GM08714 (cell line): ENCODE results near the gene ATP1A3.
"Not testable (repeated sequence)": the region's sequence is repeated elsewhere in the genome, so short reads cannot be mapped to it uniquely, and the experiment has no call there.

Experiments used
- H3K4me3 ChIP-seq: fragments of 200-500 bp; sonication (Bioruptor generic); 2 replicates; pipeline ENCODE4 v1.5.1; 2014; ENCODE audit warnings: mild to moderate bottlenecking, low read length, inconsistent platforms
- ZNF274 ChIP-seq: IDR thresholded peaks from 2 replicates; pipeline ENCODE4 v1.6.1; 2012; ENCODE audit warnings: mild to moderate bottlenecking, low read depth, low read length

Gene ATP1A3

GRCh38 chr19:42023121-42023942 lies 29.3 kb upstream of the ATP1A3 start:
- no peak for TF ChIP-seq ZNF274
- H3K4me3 ChIP-seq = no peak overlapping the region

GRCh38 chr19:42022616-42023015 lies 28.6 kb upstream of the ATP1A3 start:
- H3K4me3 ChIP-seq = no peak overlapping the region
- no peak for TF ChIP-seq ZNF274

GRCh38 chr19:42021185-42021584 lies 27.2 kb upstream of the ATP1A3 start:
- H3K4me3 ChIP-seq = no peak overlapping the region
- TF ChIP-seq ZNF274 = no peak

- no peak for TF ChIP-seq ZNF274
- H3K4me3 ChIP-seq = no peak overlapping the region
These were observed 24.6 kb upstream of the ATP1A3 start for GRCh38 chr19:42018503-42019193.

- no peak for TF ChIP-seq ZNF274
- H3K4me3 ChIP-seq = no peak overlapping the region
These were observed 23.0 kb upstream of the ATP1A3 start for GRCh38 chr19:42017040-42017439.

- not testable (repeated sequence) for H3K4me3 ChIP-seq
These were observed 18.7 kb upstream of the ATP1A3 start for GRCh38 chr19:42012747-42013146.

GRCh38 chr19:42010245-42011126 lies 16.5 kb upstream of the ATP1A3 start:
- TF ChIP-seq ZNF274 = no peak
- no peak overlapping the region for H3K4me3 ChIP-seq

GRCh38 chr19:42006569-42006968 lies 12.5 kb upstream of the ATP1A3 start:
- no peak overlapping the region for H3K4me3 ChIP-seq
- TF ChIP-seq ZNF274 = no peak

GRCh38 chr19:42005504-42005903 lies 11.5 kb upstream of the ATP1A3 start:
- no peak overlapping the region for H3K4me3 ChIP-seq
- no peak for TF ChIP-seq ZNF274

- no peak for TF ChIP-seq ZNF274
- no peak overlapping the region for H3K4me3 ChIP-seq
These were observed 9.7 kb upstream of the ATP1A3 start for GRCh38 chr19:42003506-42004294.

GRCh38 chr19:41999878-42000208 lies 5.8 kb upstream of the ATP1A3 start:
- TF ChIP-seq ZNF274 = no peak
- H3K4me3 ChIP-seq = no peak overlapping the region

- no peak for TF ChIP-seq ZNF274
- H3K4me3 ChIP-seq = no peak overlapping the region
These were observed 5.2 kb upstream of the ATP1A3 start for GRCh38 chr19:41999071-41999877.
